ACC112 (cell line): ENCODE data around the gene DGKB.

Source experiments
- H2AFZ ChIP-seq: fragments of 200-600 bp; sonication (generic); one replicate; pipeline ENCODE4 v1.6.0; 2017; ENCODE audit warnings: antibody characterized with exemption, low read length; ENCODE audit not compliant: unreplicated experiment
- H3K27ac ChIP-seq: fragments of 200-600 bp; sonication (generic); 2 replicates; pipeline ENCODE4 v1.5.1; 2014; ENCODE audit warnings: low read depth, mild to moderate bottlenecking, antibody characterized with exemption, low read length, moderate library complexity
- H3K27me3 ChIP-seq: fragments of 200-600 bp; sonication (generic); 2 replicates; pipeline ENCODE4 v1.6.1; 2014; ENCODE audit warnings: mild to moderate bottlenecking, antibody characterized with exemption, low read length, moderate library complexity, mixed read lengths; ENCODE audit not compliant: insufficient read depth
- H3K36me3 ChIP-seq: fragments of 200-600 bp; sonication (generic); 2 replicates; pipeline ENCODE4 v1.6.1; 2016; ENCODE audit warnings: mild to moderate bottlenecking, antibody characterized with exemption, low read length, moderate library complexity, mixed read lengths; ENCODE audit not compliant: insufficient read depth
- H3K4me1 ChIP-seq: fragments of 200-600 bp; sonication (generic); one replicate; pipeline ENCODE4 v1.6.1; 2016; ENCODE audit warnings: low read length, mixed read lengths; ENCODE audit not compliant: insufficient read depth, unreplicated experiment, control insufficient read depth
- H3K4me3 ChIP-seq: fragments of 200-600 bp; sonication (generic); 2 replicates; pipeline ENCODE4 v1.5.1; 2014; ENCODE audit warnings: mild to moderate bottlenecking, low read depth, low read length
- H3K79me2 ChIP-seq: fragments of 200-600 bp; sonication (generic); one replicate; pipeline ENCODE4 v1.6.0; 2016; ENCODE audit warnings: low read length; ENCODE audit not compliant: control insufficient read depth, unreplicated experiment, insufficient read depth

Gene DGKB

GRCh38 chr7:14765731-14766130, 136.8 kb downstream of the DGKB start:
- H3K27me3 ChIP-seq = no peaks in the 10 kb centered on the region
- no peaks in the 10 kb centered on the region for H3K36me3 ChIP-seq
- H3K27ac ChIP-seq = no peak overlapping the region
- no peak overlapping the region for H3K4me3 ChIP-seq
- no peak overlapping the region for H2AFZ ChIP-seq
- H3K79me2 ChIP-seq = no peaks in the 10 kb centered on the region
- H3K4me1 ChIP-seq = peaks cover 46% of the 10 kb centered on the region

- no peak overlapping the region for H2AFZ ChIP-seq
- no peaks in the 10 kb centered on the region for H3K27me3 ChIP-seq
- no peak overlapping the region for H3K27ac ChIP-seq
- H3K4me1 ChIP-seq = peaks cover 35% of the 10 kb centered on the region
- no peak overlapping the region for H3K4me3 ChIP-seq
- no peaks in the 10 kb centered on the region for H3K36me3 ChIP-seq
- no peaks in the 10 kb centered on the region for H3K79me2 ChIP-seq
Observed at GRCh38 chr7:14762561-14762960, 140.0 kb downstream of the DGKB start.

- Histone ChIP-seq H3K27me3 (no peaks in the 10 kb centered on the region), H3K79me2 (no peaks in the 10 kb centered on the region), H3K4me1 (peaks cover 28% of the 10 kb centered on the region), H2AFZ (peak overlapping the region; percentile 78), H3K4me3 (no peak overlapping the region), H3K36me3 (no peaks in the 10 kb centered on the region), H3K27ac (peak overlapping the region; percentile 35)
Observed at GRCh38 chr7:14761510-14762296, 140.8 kb downstream of the DGKB start.

GRCh38 chr7:14760730-14761478, 141.6 kb downstream of the DGKB start:
- Histone ChIP-seq H3K36me3 (no peaks in the 10 kb centered on the region), H3K79me2 (no peaks in the 10 kb centered on the region), H3K27ac (peak overlapping the region; percentile 35), H3K4me1 (peaks cover 21% of the 10 kb centered on the region), H3K27me3 (no peaks in the 10 kb centered on the region), H3K4me3 (no peak overlapping the region), H2AFZ (peak overlapping the region; percentile 78)

DNA sequence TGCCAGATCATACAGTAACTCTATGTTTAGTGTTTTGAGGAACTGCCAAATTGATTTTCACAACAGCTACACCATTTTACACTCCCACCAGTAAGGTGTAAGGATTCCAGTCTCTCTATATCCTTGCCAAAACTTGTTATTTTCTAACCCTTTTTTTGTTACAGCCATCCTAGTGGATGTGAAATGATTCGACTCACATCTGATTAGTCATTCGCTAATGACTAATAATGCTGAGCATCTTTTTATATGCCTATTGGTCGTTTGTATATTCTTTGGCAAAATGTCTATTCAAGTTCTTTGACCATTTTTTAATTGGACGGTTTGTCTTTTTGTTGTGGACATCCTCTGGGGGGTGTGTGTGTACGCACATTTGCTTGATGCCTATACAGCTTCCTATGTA, 142.8 kb downstream of the DGKB start:
- no peak overlapping the region for H3K4me3 ChIP-seq
- H2AFZ ChIP-seq = no peak overlapping the region
- H3K27ac ChIP-seq = no peak overlapping the region
- no peaks in the 10 kb centered on the region for H3K79me2 ChIP-seq
- H3K27me3 ChIP-seq = no peaks in the 10 kb centered on the region
- H3K4me1 ChIP-seq = peaks cover 19% of the 10 kb centered on the region
- H3K36me3 ChIP-seq = no peaks in the 10 kb centered on the region

DNA sequence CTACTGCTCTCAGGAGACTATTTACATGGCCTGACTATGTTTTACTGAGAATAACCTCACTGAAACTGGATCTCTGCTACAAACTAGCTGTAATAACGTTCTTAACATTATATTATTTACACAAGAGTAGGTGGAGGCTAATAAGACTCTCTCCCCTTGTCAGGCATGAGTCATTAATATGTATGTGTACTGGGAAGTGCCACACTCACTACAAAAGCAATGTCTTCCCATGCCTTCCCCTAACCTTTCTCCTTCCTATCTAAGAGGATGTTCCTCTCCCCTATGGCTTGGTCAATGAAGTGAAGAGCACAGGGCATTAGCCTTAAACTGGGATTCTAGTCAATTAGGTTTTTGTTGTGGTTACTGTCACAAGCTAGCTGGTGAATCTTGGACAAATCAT, 147.9 kb downstream of the DGKB start:
- peak overlapping the region; percentile 98 for H2AFZ ChIP-seq
- H3K36me3 ChIP-seq = no peaks in the 10 kb centered on the region
- H3K79me2 ChIP-seq = no peaks in the 10 kb centered on the region
- H3K27me3 ChIP-seq = no peaks in the 10 kb centered on the region
- peaks cover 10% of the 10 kb centered on the region for H3K4me1 ChIP-seq
- H3K4me3 ChIP-seq = 0 out of 2 replicates have a peak overlapping the region, but pooled peaks have one; percentile 9
- H3K27ac ChIP-seq = peak overlapping the region; percentile 55

- Histone ChIP-seq H3K79me2 (no peaks in the 10 kb centered on the region), H3K4me1 (peaks cover 22% of the 10 kb centered on the region), H3K36me3 (no peaks in the 10 kb centered on the region), H3K4me3 (no peak overlapping the region), H2AFZ (no peak overlapping the region), H3K27me3 (no peaks in the 10 kb centered on the region), H3K27ac (no peak overlapping the region)
Observed at GRCh38 chr7:14752301-14752700, 150.2 kb downstream of the DGKB start.

DNA sequence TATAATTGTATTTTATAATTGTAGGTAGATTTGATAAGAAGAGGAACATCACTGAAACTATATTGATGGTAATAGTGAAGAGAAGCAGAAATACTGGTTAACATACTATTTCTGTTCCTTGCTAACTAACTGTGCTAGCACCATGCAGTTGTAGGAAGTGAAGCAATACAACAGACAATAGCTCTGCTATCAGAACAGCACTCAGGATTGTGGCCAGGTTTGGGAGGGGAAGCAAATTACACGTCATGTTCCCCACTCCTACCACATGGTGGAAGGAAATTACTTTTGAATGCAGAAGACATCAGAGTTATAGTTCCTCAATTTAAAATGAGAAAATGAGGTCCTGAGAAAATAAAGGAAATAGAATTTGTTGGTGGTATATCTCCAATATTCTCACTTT, 151.1 kb downstream of the DGKB start:
- Histone ChIP-seq H3K27ac (no peak overlapping the region), H3K79me2 (no peaks in the 10 kb centered on the region), H3K4me1 (peaks cover 23% of the 10 kb centered on the region), H3K36me3 (no peaks in the 10 kb centered on the region), H3K4me3 (no peak overlapping the region), H2AFZ (no peak overlapping the region), H3K27me3 (no peaks in the 10 kb centered on the region)

DNA sequence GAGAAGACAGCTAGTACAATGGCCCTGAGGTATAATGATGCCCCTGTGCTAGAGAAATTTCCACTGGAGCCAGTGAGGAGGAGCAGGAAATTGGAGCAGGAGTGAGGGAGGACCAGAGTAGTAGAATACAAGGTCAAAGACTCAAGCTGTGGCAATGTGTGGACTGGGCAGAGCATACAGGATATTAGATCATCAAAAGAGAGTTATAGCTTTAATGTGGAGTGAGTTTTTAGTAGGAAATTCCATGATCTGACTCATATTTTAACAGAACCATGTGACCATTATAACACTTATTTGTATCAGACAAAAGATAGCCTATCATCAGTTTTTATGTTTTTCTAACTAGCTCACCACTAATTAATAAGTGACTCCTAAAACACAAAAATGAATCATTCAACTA, 154.1 kb downstream of the DGKB start:
- Histone ChIP-seq H3K4me3 (no peak overlapping the region), H3K79me2 (no peaks in the 10 kb centered on the region), H3K4me1 (peaks cover 13% of the 10 kb centered on the region), H3K27me3 (no peaks in the 10 kb centered on the region), H3K27ac (peak overlapping the region; percentile 53), H2AFZ (no peak overlapping the region), H3K36me3 (no peaks in the 10 kb centered on the region)

GRCh38 chr7:14747701-14748100, 154.8 kb downstream of the DGKB start:
- Histone ChIP-seq H3K79me2 (no peaks in the 10 kb centered on the region), H2AFZ (peak overlapping the region; percentile 61), H3K4me3 (no peak overlapping the region), H3K27me3 (no peaks in the 10 kb centered on the region), H3K4me1 (peaks cover 13% of the 10 kb centered on the region), H3K27ac (peak overlapping the region; percentile 53), H3K36me3 (no peaks in the 10 kb centered on the region)

DNA sequence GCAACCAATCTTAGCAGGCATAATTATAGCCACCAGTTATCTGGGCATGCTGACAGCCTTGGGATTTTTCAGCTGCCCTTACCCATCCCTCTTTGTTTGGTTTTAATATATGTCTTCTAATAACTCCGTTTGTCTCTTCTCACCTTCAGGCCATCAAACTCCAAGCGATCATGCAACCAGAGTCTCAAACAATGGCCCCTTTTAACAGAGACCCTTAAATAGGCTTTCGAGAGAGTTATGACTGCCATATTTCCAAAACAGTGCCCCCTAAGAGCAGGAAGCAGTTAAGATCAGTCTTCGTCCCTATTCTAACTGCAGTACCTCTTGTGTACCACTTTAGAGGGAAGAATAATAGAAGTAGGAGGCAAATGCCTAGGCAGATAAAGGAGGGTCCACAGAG, 157.5 kb downstream of the DGKB start:
- H3K36me3 ChIP-seq = no peaks in the 10 kb centered on the region
- H3K27ac ChIP-seq = no peak overlapping the region
- no peak overlapping the region for H2AFZ ChIP-seq
- H3K27me3 ChIP-seq = no peaks in the 10 kb centered on the region
- peaks cover 13% of the 10 kb centered on the region for H3K4me1 ChIP-seq
- no peaks in the 10 kb centered on the region for H3K79me2 ChIP-seq
- no peak overlapping the region for H3K4me3 ChIP-seq
